HG03108 (cell line): ENCODE results near the gene CHD6.

Experiments used
- ATAC-seq: cut with Tn5 transposase; IDR thresholded peaks from one replicate; pipeline ENCODE4 v1.9.1; 2021; ENCODE audit warnings: moderate library complexity; ENCODE audit not compliant: unreplicated experiment

CHD6 gene

DNA sequence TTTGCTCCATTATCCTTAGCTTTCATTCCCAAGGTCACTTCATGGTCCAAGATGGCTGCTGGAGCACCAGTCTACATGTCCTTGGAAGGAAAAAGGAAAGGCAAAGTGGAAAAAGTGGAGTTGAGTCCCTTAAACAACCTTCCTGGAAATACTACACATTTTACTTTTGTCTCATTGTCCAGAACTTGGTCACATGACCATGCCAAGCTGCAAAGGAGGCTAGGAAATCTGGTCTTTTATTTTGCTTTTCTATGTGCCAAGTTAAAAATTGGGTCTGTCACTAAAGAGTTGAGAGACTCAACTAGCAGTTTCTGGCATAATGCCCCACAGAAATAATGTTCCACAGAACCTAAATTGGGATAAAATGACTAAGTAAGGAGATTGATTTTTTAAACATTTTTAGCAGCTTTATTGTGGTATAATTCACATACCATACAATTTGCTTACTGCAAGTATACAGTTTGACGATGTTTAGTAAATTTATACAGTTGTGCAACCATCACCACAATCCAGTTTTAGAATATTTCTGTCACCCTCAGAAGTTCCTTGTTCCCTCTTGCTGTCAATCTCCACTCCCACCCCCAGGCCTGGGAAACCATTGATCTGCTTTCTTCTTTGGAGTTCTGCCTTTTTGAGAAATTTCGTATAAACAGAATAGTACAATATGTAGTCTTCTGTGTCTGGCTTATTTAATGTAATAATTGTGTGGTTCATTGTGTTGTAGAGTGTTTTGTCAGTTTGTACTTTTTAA is 5.6 kb upstream of the CHD6 start:
- ATAC-seq = no peak

DNA sequence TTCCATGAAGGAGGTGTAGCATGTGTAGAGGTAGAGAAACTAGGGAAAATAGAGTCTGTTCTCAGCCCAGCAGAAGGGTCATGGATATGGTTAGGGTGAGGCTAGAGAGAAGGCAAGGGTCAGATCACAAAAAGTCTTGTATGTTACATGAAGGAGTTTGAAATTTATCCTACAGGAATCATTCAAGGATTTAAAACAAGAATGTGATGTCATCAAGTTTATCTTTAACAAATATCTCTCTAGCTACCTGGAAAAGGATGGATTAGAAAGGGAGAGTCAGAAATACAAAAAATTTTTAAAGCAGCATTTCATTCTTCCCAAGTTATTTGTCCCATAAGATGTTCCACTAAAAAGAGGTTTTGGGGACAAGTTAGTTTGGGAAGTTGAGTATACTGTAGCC is 4.4 kb upstream of the CHD6 start:
- no peak for ATAC-seq

DNA sequence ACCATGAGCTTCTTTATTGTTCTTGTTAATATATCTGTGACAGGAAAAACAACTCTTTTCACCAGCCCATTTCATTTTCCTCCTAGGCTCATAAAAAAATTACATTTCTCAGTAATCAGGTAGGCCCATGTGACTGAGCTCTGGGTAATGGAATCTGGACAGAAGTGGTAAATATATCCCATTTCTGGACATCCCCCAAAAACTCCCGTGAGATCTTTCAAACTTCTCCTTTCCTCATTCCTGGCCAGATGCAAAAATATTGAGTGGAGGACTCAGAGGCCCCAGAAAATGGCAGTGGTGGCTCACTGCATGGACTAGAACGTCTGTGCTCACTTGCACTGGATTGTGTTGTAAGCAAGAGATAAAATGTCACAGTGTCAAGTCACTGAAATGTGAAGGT is 3.8 kb upstream of the CHD6 start:
- ATAC-seq = no peak

DNA sequence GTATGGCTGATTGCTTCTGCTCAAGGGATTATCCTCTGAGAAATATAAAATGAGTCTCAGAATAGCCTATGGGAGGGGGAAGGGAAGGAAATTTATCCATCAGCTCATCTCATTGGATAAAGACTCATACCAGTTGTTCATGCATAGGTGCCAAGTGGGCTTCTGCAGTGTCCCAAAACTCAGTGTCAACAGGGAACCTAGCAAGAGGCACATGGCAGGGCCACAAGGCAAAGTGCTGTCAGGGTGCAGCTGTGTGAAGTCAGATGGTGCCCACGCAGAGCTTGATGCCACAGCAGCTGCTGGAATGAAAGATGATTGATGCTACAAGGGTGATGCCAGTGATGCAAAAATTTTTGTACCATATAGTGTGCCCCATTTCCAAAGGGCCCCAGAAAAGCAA is 3.2 kb upstream of the CHD6 start:
- no peak for ATAC-seq

DNA sequence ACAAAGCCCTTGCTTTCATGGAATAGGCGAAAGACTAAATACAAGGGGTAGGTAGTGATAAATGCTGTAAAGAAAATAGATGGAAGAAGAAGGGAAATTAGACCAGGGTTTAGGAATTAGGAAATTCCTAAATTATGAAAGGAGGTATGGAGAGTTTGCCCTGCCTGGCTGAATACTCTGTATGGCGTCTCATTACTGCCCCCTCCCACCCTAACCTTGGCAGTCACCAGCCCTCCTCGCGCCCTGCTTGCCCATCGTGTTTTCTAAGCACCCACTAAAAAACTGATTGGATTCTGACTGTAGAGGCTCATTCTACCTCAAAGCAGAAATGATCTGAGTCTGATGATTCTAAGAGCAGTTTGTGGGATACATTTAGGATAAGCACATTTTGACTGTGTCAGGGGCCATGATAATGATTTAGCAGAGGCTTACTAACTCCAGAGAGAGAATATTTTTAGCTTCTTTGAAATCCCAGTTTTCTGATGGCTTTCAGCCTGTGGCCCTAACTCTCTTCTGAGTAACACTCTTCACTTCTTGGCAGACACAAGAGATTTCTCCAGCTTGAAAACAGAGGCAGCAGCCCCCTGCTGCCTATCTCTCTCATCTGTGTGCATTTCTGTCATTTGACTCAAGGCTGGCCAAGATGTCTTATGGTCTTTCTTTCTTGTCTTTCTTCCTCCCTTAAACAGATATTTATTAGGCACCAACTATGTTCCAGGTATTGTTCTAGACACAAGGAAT is 1.4 kb upstream of the CHD6 start:
- ATAC-seq = no peak

DNA sequence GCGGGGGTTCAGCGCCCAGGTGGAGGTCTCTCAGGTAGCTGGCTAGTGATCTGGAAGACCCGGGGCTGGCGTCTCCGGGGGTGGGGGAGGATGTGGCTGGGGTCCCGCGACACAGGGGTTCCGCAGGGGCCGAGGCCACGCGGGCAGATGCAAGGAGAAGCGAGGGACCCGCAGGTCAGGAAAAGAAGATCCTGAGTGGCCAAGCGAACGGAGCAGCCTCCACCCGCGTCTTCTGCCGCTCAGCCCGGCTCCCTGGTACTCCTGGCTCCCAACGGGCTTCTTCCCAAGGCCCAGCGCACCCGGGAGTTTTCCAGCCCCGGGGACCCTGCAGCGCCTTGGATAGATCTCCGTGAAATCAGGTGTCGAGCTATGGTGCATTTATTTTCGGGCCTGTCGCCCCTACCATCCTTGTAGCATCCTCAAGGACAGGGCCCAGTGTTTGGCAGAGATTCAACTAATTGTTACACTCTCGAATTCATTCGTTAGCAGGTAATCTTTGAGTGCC is 682 bp upstream of the CHD6 start:
- ATAC-seq = no peak

DNA sequence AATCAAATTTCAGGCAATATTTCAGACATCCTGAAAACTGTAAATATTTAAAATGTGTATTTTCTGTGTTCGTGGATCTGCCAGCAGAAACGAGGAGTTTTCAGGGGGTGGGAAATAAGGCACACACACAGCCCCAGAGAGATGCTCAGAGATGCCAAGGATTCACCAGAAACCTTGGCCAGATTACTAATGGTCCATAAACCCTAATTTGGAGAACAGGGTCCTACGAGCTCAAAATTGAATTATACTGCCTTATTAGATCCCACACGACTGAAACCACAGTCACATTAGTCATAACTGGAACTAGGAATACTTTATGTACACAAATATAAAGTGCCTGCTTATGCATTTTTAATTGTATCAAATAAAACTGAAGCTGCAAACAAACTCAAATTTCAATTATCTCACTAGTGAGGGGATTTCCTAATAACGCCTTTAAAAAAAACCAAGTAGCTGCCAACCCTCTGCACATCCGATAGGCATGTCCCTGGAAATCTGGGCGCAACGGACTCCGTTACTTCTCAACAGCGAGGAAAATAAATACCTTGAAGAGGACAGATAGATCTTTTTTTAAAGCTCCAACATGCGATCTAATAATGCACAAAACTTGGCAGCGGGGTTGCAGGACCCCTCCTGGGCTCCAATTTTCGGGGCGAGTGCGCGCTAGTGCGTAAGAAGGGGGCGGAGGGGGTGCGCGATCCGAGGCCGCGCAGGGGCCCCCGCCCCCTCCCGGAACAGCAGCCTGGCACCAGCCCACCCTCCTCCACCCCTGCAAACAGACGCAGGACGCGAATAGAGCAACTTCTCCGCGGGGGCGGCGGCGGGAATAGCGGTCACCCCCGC is 897 bp downstream of the CHD6 start:
- ATAC-seq = peak; percentile 6

DNA sequence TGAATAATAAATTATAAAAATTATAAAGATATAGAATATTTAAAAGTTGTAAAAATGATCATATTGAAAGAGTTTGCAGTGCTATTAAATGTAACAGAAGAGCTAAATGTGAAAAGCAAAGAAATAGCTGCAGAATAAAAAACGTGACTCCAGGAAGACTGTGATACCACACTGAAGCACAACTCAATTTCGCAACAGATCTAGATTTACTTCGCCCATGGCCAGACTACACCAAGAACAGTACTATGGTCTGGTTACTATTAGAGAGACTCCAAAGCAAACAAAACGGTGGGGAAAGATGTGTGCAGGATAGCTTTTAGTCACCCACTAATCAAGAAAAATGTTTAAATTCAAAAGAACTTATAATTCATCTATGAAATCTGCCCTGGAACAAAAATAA is 1.9 kb downstream of the CHD6 start:
- no peak for ATAC-seq

DNA sequence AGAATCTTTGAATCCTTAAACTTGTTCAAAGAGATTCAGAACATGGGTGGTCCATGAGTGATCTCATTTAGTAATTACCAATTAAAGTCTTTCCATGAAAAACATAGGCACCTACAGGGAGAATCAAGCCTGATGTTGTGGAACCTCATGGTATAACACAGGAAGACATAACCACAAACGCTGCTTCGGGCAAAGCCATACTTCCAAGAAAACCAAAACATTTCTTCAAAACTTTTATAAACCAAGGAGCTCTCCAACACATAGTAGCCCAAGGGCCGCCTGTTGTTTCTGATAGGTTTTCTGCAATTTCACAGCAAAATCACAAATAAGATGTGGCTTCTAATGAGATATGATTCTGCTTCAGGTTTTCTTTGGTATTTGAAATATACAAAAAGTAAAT is 2.5 kb downstream of the CHD6 start:
- no peak for ATAC-seq

DNA sequence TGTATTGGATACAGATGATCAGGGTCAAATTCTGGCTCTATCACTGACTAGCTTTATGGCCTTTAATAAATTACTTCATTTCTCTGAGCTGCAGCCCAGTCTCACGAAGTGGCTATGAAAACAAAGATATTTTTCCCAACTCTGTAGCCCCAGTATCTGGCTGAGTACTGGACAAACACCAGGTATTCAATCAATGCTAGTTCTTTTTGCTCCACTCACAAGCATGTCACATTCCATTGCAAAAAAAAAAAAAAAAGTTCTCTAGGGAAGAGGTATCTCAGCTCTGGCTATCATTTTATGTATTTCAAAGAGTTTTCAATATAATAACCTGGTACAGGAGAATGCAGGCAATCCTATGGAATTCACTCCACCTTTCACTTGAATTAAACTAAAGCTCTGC is 3.1 kb downstream of the CHD6 start:
- ATAC-seq = no peak

DNA sequence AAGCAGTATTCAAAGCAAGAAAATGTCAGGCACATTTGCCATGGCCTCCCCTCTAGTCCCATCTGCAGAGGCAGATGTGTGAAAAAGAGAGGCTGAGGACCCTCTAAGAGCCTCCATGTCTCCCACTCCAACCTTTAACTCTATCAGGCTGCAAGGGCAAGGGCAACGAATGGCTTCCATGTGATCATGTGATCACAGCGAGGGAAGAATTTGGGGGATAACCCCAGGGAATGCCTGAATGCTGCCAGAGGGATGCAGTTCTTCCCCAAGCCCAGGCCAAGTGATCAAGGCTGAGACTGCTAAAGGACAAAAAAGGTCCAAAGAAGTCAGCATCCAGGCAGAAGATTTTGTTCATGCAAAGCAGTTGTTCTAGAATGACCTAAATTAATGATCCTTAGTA is 4.9 kb downstream of the CHD6 start:
- no peak for ATAC-seq

DNA sequence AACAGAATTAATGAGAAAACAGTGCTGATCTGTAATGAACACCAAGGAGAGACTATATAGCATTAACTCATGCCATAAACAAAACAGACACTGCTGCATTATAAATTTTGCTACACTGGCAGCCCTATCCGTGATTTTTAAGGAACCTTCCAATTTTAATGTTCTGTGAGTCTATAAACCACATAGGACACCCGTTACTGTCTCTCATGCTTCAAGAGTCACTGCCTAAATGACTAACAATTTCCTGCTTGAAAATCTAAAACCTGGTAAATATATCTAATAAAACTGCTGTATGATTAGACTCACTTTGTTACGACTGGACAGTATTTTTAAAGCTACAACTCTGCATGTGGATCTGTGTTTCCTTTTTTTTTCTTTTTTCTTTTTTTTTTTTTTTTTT is 8.7 kb downstream of the CHD6 start:
- ATAC-seq = no peak

DNA sequence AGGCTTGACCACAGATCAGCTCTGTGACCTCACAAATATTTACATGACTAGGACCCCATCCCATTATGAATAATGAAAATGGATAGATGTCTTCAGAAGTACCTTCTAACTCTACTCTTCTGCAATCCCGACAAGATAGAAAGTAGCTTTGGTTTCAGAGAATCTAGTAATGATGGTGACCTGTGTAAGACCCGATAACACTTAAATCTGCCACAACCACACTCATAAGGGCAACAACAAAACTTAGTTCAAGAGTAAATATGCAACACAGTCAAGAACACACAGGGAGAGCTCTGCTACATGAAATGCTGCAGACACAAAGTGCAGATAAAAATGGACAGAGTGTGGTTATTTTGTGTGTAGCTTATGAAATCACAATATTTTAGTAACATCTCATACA is 9.6 kb downstream of the CHD6 start:
- ATAC-seq = no peak

DNA sequence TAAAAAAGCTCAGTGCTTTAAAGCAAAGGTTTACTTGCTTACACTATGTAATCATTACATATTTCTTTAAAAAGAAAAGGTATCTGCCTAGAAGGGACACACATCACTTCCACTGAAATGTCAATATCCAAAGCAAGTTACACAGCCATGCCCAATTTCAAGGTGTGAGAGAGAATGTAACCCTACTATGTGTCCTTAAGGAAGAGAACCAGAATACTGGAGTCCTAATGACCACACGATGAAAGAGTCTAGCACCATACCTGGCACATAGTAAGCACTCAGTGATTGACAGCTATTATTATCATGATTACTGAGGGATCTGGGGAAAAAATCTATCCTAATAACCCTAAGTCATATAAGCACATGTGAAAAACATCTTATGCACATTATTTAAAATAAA is 10.4 kb downstream of the CHD6 start:
- ATAC-seq = no peak

DNA sequence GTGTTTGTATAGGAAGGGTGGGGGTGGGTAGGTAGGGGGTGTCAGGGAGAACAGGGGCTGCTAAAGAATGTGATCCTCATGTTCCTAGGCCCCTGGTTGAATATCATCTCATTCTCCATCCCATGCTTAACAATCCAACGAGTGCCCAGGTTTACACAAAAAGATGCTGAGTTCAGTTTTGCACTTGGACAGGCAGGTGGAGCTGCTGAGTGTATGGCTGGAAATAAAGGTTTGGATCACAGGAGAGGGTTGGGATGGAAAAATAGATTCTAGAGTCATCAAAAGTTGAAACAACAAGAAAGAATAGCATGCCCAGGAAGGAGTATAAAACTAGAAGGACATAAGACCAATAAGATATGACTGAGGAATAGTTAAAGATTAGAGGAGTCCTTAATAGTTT is 14.2 kb downstream of the CHD6 start:
- no peak for ATAC-seq

DNA sequence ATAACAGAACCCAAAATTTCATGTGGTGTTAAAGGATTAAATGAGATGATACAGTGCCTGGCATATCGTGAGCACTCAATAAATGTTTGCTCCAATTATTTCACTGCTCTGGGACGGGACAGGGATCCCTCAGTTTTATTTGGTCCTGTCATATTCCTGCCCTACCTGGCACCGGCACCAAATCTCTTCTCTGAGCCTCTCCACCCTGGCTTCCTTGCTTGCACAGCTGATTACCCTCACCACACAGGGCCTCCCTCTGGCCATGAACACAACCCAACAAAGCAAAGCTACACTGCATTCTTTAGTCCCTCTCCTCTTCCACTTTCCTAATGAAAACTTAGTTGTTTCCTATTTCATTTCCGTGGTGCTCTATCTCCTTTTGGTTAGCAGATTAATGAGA is 16.4 kb downstream of the CHD6 start:
- no peak for ATAC-seq

DNA sequence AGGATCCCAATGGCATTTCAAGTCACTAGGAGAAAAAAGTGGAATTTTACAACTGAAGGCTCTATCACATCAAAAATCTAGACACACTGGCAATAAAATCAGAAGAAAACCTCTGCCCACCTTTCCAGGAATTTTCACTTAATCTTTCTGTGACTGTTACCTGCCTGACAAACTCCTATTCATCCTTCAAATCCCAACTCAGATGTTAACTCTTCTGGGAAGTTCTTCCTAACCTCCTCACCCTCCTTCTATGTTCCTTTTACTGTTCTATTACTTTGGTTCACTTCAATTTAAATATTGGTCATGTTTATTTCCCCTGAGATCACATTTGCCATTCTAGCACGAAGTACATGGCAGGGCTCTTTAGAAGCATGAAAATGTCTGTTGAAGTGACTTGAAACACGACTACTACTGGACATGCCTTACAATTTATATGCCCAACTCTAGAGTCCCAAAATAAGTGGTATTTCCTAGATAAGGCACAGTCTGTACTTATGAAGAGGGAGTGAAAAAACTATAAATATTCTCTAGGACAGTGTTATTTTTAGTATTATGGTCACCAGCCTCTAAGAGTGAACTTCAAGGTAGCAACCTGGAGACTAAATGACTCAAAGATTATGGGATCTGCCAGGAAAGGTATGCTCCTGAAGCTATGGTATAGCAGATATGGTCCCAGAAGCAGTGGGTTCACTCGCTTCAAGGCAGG is 17.1 kb downstream of the CHD6 start:
- ATAC-seq = no peak

DNA sequence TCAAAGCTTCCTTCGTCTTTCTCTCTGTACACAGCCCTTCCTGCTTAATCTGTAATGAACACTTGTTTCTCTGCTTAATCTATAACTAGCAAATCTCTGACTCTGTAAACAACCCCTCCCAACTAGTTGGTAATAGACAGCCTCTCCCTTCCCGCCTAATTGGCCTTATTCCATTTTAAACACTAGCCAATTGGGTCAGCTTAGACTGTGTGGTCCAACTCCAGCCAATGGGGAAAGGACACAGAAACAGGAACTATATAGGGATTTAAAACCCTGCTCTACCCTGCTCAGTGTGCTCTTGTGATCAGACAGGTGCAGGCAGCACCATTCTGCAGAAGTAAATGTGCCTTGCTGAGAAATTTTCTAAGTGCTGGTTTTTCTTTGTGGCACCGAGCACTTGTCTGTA is 18.5 kb downstream of the CHD6 start:
- no peak for ATAC-seq

DNA sequence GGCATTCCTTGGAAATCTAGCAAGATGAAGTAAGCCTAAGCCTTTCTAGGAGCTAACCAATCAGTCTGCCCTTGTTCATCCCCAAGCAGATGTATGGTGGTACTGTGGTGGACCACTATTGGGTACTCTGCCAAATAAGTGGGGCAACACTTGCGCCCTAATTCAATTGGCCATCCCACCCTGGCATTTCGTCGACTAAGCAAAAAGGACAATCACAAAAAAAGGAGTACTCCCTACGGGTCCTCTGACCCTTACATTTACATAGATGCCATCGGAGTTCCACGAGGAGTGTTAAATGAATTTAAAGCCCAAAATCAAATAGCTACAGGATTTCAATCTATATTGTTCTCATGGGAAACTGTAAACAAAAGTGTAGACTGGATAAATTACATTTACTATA is 19.5 kb downstream of the CHD6 start:
- no peak for ATAC-seq

DNA sequence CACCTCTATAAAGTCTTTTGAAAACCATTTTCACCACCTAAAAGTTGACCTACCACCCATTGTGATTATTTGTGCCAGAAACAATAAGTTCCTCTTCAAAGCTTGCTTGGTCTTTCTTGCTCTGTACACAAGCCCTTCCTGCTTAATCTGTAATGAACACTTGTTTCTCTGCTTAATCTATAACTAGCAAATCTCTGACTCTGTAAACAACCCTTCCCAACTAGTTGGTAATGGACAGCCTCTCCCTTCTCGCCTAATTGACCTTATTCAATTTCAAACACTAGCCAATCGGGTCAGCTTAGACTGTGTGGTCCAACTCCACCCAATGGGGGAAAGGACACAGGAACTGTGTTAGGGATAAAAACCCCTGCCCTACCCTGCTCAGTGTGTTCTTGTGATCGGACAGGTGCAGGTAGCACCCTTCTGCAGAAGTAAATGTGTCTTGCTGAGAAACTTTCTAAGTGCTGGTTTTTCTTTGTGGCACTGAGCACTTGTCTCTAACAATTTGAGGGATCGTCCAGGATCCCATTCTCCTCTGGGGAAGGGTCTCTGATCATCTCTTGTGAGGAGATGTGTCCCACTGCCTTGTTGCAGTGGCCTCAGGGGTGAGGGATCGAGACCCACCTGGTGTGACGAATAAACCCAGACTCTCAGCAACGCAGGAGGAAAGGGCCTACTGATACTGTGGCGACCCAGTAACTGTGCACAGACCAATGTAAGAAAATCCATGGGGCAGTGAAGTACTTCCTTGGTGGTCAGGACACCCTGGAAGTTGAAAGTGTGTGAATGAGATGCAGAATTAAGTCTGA is 23.5 kb downstream of the CHD6 start:
- ATAC-seq = no peak
